ENCODE data around the gene MNDA. TPM values are rescaled to one million over a fixed set of nuclear protein-coding genes. Genes with fewer than 3 reads are reported as not detected.

Gene MNDA
- total RNA-seq, 1 experiment from 2014 or later, result not detected

GRCh38 chr1:158821723-158822122 is 9.4 kb upstream of the MNDA start:
- H3K9me2 ChIP-seq (ENCODE audit: insufficient read depth), result no peaks in the 10 kb centered on the region
- intact Hi-C loops (cut with micrococcal nuclease; ENCODE audit: unreplicated experiment), result no loop called here
- H3K27ac ChIP-seq, result no peak overlapping the region
- H4K20me1 ChIP-seq (ENCODE audit: insufficient read depth), result no peaks in the 10 kb centered on the region
- H3K36me3 ChIP-seq (ENCODE audit: low read depth), result no peaks in the 10 kb centered on the region
- no peak for DNase-seq
- H3K27me3 ChIP-seq (ENCODE audit: insufficient read depth, low read depth), result no peaks in the 10 kb centered on the region
- no peaks in the 10 kb centered on the region for H3K79me2 ChIP-seq (ENCODE audit: low read depth)
- ChIA-PET CTCF (no interaction called here), POLR2A (ENCODE audit: unreplicated experiment) (no interaction called here)
- H3F3A ChIP-seq (ENCODE audit: insufficient read depth, low read depth), result no peaks in the 10 kb centered on the region
- H2AFZ ChIP-seq, result no peak overlapping the region
- TF ChIP-seq EZH2 (IDR thresholded peaks at IDR 0.05; ENCODE audit: low read depth), result no peak
- TF ChIP-seq, protein P1, sequence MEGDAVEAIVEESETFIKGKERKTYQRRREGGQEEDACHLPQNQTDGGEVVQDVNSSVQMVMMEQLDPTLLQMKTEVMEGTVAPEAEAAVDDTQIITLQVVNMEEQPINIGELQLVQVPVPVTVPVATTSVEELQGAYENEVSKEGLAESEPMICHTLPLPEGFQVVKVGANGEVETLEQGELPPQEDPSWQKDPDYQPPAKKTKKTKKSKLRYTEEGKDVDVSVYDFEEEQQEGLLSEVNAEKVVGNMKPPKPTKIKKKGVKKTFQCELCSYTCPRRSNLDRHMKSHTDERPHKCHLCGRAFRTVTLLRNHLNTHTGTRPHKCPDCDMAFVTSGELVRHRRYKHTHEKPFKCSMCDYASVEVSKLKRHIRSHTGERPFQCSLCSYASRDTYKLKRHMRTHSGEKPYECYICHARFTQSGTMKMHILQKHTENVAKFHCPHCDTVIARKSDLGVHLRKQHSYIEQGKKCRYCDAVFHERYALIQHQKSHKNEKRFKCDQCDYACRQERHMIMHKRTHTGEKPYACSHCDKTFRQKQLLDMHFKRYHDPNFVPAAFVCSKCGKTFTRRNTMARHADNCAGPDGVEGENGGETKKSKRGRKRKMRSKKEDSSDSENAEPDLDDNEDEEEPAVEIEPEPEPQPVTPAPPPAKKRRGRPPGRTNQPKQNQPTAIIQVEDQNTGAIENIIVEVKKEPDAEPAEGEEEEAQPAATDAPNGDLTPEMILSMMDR (conservative IDR thresholded peaks at IDR 0.05), result no peak
- BruUV-seq (replicated peaks), result no TSS peak
- no peaks in the 10 kb centered on the region for H3K9me3 ChIP-seq (ENCODE audit: insufficient read depth, low read depth)
- H3K4me3 ChIP-seq, result no peak overlapping the region
- H3K4me2 ChIP-seq, result no peak overlapping the region
- no peaks in the 10 kb centered on the region for H3K4me1 ChIP-seq (replicated peaks; ENCODE audit: insufficient read depth)

DNA sequence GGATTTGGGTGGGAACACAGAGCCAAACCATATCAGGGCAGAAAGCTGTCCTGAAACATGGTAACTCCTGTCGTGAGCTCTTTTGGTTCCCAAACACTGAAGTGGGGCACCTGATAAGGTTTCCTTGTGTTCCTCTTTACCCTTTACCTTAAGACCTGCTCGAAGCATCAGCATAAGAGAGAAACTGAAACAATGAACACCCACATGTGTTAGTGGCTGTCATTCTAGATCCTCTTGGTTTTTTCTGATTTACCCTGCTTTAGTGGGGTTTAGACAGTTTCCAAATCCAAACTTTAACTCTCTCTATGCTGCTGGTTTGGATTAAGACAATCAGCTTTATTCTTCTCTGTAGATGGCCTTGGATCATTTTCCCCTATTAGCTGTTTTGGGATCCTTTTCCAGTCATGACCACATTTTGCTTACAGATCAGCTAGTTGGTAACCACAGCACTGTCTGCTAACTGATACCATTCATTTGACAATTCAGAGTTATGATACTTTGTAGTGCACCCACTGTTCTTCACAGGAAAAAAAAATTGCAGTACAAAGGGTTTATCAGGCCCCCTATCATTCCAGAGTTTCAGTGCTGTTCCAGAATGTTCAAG is 975 bp upstream of the MNDA start:
- TF ChIP-seq EZH2 (IDR thresholded peaks at IDR 0.05; ENCODE audit: low read depth), result no peak
- TF ChIP-seq, protein P1 (conservative IDR thresholded peaks at IDR 0.05), result no peak

DNA sequence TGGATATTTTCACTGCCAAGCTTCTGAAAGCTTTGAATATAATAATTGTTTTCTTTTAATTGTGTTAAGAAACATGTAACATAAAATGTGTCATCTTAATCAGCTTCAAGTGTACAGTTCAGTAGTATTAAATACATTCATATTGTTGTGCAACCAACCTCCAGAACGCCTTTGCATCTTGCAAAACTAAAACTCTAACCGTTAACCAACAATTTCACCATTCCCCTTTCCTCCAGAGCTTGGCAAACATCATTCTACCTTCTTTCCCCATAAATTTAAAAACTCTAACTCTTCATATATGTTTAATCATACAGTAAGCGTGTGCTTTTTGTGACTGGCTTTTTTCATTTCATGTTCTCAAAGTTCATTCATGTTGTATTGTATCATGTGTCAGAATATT is 2.1 kb downstream of the MNDA start:
- Histone ChIP-seq H3K79me2 (ENCODE audit: low read depth) (no peaks in the 10 kb centered on the region), H3K4me3 (no peak overlapping the region), H3K4me2 (no peak overlapping the region), H2AFZ (no peak overlapping the region), H3K9me2 (ENCODE audit: insufficient read depth) (no peaks in the 10 kb centered on the region), H3K4me1 (replicated peaks; ENCODE audit: insufficient read depth) (no peaks in the 10 kb centered on the region), H4K20me1 (ENCODE audit: insufficient read depth) (no peaks in the 10 kb centered on the region), H3K27ac (no peak overlapping the region), H3F3A (ENCODE audit: insufficient read depth, low read depth) (no peaks in the 10 kb centered on the region), H3K27me3 (ENCODE audit: insufficient read depth, low read depth) (no peaks in the 10 kb centered on the region), H3K36me3 (ENCODE audit: low read depth) (no peaks in the 10 kb centered on the region), H3K9me3 (ENCODE audit: insufficient read depth, low read depth) (no peaks in the 10 kb centered on the region)
- CTCF ChIA-PET, result no interaction called here
- DNase-seq, result no peak
- BruUV-seq (replicated peaks), result no TSS peak
- POLR2A ChIA-PET (ENCODE audit: unreplicated experiment), result no interaction called here
- no peak for TF ChIP-seq EZH2 (IDR thresholded peaks at IDR 0.05; ENCODE audit: low read depth)
- TF ChIP-seq, protein P1 (conservative IDR thresholded peaks at IDR 0.05), result no peak
- intact Hi-C loops (cut with micrococcal nuclease; ENCODE audit: unreplicated experiment), result no loop called here

More for the DNA sequence above, 975 bp upstream of the MNDA start:
- ChIA-PET POLR2A (ENCODE audit: unreplicated experiment) (no interaction called here), CTCF (no interaction called here)
- H3K4me2 ChIP-seq, result no peak overlapping the region
- no peaks in the 10 kb centered on the region for H3K27me3 ChIP-seq (ENCODE audit: insufficient read depth, low read depth)
- no peaks in the 10 kb centered on the region for H3K9me2 ChIP-seq (ENCODE audit: insufficient read depth)
- no peaks in the 10 kb centered on the region for H4K20me1 ChIP-seq (ENCODE audit: insufficient read depth)
- no peak overlapping the region for H3K4me3 ChIP-seq
- no peak overlapping the region for H3K27ac ChIP-seq
- H3K36me3 ChIP-seq (ENCODE audit: low read depth), result no peaks in the 10 kb centered on the region
- no peak overlapping the region for H2AFZ ChIP-seq
- H3K4me1 ChIP-seq (replicated peaks; ENCODE audit: insufficient read depth), result no peaks in the 10 kb centered on the region
- DNase-seq, result no peak
- BruUV-seq (replicated peaks), result no TSS peak
- intact Hi-C loops (cut with micrococcal nuclease; ENCODE audit: unreplicated experiment), result no loop called here
- H3K79me2 ChIP-seq (ENCODE audit: low read depth), result no peaks in the 10 kb centered on the region
- H3F3A ChIP-seq (ENCODE audit: insufficient read depth, low read depth), result no peaks in the 10 kb centered on the region
- H3K9me3 ChIP-seq (ENCODE audit: insufficient read depth, low read depth), result no peaks in the 10 kb centered on the region
